ENCODE results near the gene COQ9.
"Not testable (repeated sequence)": the region's sequence is repeated elsewhere in the genome, so short reads cannot be mapped to it uniquely, and the experiment has no call there.

The COQ9 gene

GRCh38 chr16:57447186-57447962 lies at the start of gene COQ9, which contains the start of gene CIAPIN1:
COQ9 (plus strand) TSS chr16:57447479; CDS start chr16:57447506, 27 bp downstream.
CIAPIN1 (minus strand) TSS chr16:57447385; CDS start chr16:57440928, 6,457 bp downstream.
- no peak for FAIRE-seq

GRCh38 chr16:57397493-57397892 lies 49.8 kb upstream of the COQ9 start:
- not testable (repeated sequence) for FAIRE-seq

- no peak for FAIRE-seq
Observed at GRCh38 chr16:57401943-57402640, 45.2 kb upstream of the COQ9 start.

- FAIRE-seq, result no peak
Observed at GRCh38 chr16:57403965-57404817, 43.1 kb upstream of the COQ9 start, which contains the start of gene CCL17. CCL17 (plus strand) TSS chr16:57404767; CDS start chr16:57413933, 9,166 bp downstream.

GRCh38 chr16:57405097-57405496 lies 42.2 kb upstream of the COQ9 start:
- FAIRE-seq, result no peak

GRCh38 chr16:57406881-57407280 lies 40.4 kb upstream of the COQ9 start:
- FAIRE-seq, result no peak

- FAIRE-seq, result no peak
Observed at GRCh38 chr16:57407521-57408353, 39.5 kb upstream of the COQ9 start.

GRCh38 chr16:57409065-57409464 lies 38.2 kb upstream of the COQ9 start:
- FAIRE-seq, result no peak

GRCh38 chr16:57409870-57410587 lies 37.2 kb upstream of the COQ9 start:
- FAIRE-seq, result no peak

GRCh38 chr16:57411362-57411976 lies 35.8 kb upstream of the COQ9 start:
- FAIRE-seq, result no peak

GRCh38 chr16:57412584-57412983 lies 34.7 kb upstream of the COQ9 start:
- no peak for FAIRE-seq

- FAIRE-seq, result no peak
Observed at GRCh38 chr16:57413301-57413730, 34.0 kb upstream of the COQ9 start.

- FAIRE-seq, result no peak
Observed at GRCh38 chr16:57413733-57414132, 33.5 kb upstream of the COQ9 start.

GRCh38 chr16:57416084-57416483 lies 31.2 kb upstream of the COQ9 start:
- FAIRE-seq, result no peak

- FAIRE-seq, result no peak
Observed at GRCh38 chr16:57419506-57419905, 27.8 kb upstream of the COQ9 start.

- no peak for FAIRE-seq
Observed at GRCh38 chr16:57422026-57422944, 25.0 kb upstream of the COQ9 start.

GRCh38 chr16:57423152-57423551 lies 24.1 kb upstream of the COQ9 start:
- FAIRE-seq, result no peak

GRCh38 chr16:57424583-57424982 lies 22.7 kb upstream of the COQ9 start:
- FAIRE-seq, result no peak

GRCh38 chr16:57426356-57426755 lies 20.9 kb upstream of the COQ9 start:
- FAIRE-seq, result no peak

- no peak for FAIRE-seq
Observed at GRCh38 chr16:57427307-57427706, 20.0 kb upstream of the COQ9 start.
